Progenitor cell of endocrine pancreas (in vitro differentiated cells): ENCODE data around the gene SLC29A3. TPM values are rescaled to one million over a fixed set of nuclear protein-coding genes. Genes with fewer than 3 reads are reported as not detected.

Source experiments
- DNase-seq: peaks from one replicate; pipeline ENCODE4 v3.0.0; 2021; ENCODE audit warnings: low spot score; ENCODE audit not compliant: unreplicated experiment
- H3K27ac Mint-ChIP-seq: 2 replicates; pipeline ENCODE4 v1.8.0; 2021; ENCODE audit warnings: mild to moderate bottlenecking, moderate library complexity, mixed read lengths
- H3K27me3 Mint-ChIP-seq: 2 replicates; pipeline ENCODE4 v1.8.0; 2021; ENCODE audit warnings: mixed read lengths
- H3K36me3 Mint-ChIP-seq: 2 replicates; pipeline ENCODE4 v1.8.0; 2022; ENCODE audit warnings: mixed read lengths; ENCODE audit not compliant: insufficient read depth
- H3K4me1 Mint-ChIP-seq: 2 replicates; pipeline ENCODE4 v1.8.0; 2021; ENCODE audit warnings: low read depth, mixed read lengths
- H3K4me3 Mint-ChIP-seq: 2 replicates; pipeline ENCODE4 v1.8.0; 2021; ENCODE audit warnings: low read depth, mild to moderate bottlenecking, moderate library complexity, mixed read lengths
- H3K9me3 Mint-ChIP-seq: 2 replicates; pipeline ENCODE4 v1.8.0; 2021; ENCODE audit warnings: low read depth, mixed read lengths
- total RNA-seq: library from RNA; stranded (reverse); gene quantifications from 2 replicates; pipeline ENCODE4 v1.2.1, GENCODE V29; 2021
- TF ChIP-seq, protein P1 (sequence below): fragments of 200-600 bp; sonication (generic); IDR thresholded peaks from one replicate; pipeline ENCODE4 v1.5.0; 2021; ENCODE audit warnings: antibody characterized with exemption, mild to moderate bottlenecking; ENCODE audit not compliant: unreplicated experiment

Gene SLC29A3
- total RNA-seq, 1 donor from 2014 or later, result 13.7 TPM

DNA sequence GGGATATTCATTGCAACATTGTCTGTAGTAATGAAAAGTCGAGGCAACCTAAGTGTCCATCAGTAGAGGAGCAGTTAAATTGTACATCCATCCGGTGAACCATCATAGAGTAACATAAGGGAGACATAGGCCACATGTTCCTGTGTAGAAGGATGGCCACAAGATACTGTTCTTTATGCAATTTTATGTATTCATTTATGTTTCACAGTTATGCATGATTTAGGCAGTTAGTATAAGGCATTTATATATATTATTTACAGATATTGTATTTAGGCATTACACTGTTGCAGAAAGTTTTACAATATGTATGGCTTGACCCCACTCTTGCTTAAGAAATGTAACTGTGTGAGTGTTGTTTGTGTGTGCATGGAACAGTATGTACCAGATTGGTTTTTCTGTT, 41.7 kb downstream of the SLC29A3 start:
- H3K27me3 Mint-ChIP-seq, result no peaks in the 10 kb centered on the region
- H3K4me1 Mint-ChIP-seq, result no peaks in the 10 kb centered on the region
- no peak overlapping the region for H3K27ac Mint-ChIP-seq
- DNase-seq, result no peak
- no peak overlapping the region for H3K4me3 Mint-ChIP-seq
- H3K36me3 Mint-ChIP-seq, result peaks cover 10% of the 10 kb centered on the region
- H3K9me3 Mint-ChIP-seq, result no peaks in the 10 kb centered on the region
- TF ChIP-seq, protein P1, sequence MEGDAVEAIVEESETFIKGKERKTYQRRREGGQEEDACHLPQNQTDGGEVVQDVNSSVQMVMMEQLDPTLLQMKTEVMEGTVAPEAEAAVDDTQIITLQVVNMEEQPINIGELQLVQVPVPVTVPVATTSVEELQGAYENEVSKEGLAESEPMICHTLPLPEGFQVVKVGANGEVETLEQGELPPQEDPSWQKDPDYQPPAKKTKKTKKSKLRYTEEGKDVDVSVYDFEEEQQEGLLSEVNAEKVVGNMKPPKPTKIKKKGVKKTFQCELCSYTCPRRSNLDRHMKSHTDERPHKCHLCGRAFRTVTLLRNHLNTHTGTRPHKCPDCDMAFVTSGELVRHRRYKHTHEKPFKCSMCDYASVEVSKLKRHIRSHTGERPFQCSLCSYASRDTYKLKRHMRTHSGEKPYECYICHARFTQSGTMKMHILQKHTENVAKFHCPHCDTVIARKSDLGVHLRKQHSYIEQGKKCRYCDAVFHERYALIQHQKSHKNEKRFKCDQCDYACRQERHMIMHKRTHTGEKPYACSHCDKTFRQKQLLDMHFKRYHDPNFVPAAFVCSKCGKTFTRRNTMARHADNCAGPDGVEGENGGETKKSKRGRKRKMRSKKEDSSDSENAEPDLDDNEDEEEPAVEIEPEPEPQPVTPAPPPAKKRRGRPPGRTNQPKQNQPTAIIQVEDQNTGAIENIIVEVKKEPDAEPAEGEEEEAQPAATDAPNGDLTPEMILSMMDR, result no peak

DNA sequence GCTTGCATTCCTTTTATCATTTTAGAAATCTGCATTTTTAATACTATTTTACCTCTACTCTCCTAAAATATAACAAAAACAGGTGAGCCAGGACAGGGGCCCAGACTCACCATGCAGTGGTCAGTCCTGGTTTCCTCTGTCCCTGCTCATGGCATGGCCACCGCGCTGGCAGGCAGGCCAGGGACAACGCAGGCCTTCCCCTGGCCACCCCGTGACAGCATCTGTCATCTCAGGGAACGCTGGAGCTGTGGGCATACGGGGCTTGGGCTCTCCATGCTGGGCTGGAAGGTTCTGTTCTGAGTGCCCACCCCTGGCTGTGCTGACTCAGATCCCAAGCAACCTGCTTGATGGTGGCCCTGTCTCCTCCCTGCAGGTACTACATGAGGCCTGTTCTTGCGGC, 42.5 kb downstream of the SLC29A3 start:
- Mint-ChIP-seq H3K36me3 (peaks cover 9% of the 10 kb centered on the region), H3K27me3 (no peaks in the 10 kb centered on the region)

DNA sequence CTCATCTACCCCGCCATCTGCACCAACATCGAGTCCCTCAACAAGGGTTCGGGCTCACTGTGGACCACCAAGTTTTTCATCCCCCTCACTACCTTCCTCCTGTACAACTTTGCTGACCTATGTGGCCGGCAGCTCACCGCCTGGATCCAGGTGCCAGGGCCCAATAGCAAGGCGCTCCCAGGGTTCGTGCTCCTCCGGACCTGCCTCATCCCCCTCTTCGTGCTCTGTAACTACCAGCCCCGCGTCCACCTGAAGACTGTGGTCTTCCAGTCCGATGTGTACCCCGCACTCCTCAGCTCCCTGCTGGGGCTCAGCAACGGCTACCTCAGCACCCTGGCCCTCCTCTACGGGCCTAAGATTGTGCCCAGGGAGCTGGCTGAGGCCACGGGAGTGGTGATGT, 43.1 kb downstream of the SLC29A3 start:
- TF ChIP-seq, protein P1, result no peak
- no peak for DNase-seq
- H3K27me3 Mint-ChIP-seq, result no peaks in the 10 kb centered on the region
- H3K9me3 Mint-ChIP-seq, result no peaks in the 10 kb centered on the region
- no peaks in the 10 kb centered on the region for H3K4me1 Mint-ChIP-seq
- peaks cover 9% of the 10 kb centered on the region for H3K36me3 Mint-ChIP-seq
- H3K4me3 Mint-ChIP-seq, result no peak overlapping the region
- no peak overlapping the region for H3K27ac Mint-ChIP-seq

More for the DNA sequence above, 42.5 kb downstream of the SLC29A3 start:
- TF ChIP-seq, protein P1, result no peak
- no peak for DNase-seq
- Mint-ChIP-seq H3K27ac (no peak overlapping the region), H3K4me3 (no peak overlapping the region), H3K4me1 (no peaks in the 10 kb centered on the region), H3K9me3 (no peaks in the 10 kb centered on the region)

DNA sequence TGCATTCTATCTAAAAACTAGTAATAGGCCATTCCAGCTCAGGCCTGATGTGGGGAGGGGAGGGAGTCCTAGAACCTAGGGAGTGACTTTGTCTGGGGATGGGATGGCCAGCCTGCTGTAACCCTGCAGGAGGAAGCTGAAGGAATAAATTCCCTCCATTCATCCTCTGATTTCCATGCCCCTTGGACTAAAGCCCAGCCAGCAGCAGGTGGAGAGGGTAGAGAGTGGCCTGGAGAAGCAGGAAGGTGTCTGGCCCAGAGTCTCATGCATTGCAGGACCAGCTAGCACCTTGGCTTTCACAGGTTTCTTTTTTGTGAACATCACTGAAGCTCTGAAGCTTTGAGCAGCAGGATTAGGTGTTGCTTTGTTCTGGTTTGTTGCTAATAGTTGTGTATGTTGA, 44.9 kb downstream of the SLC29A3 start:
- H3K27ac Mint-ChIP-seq, result peak overlapping the region; percentile 37
- no peaks in the 10 kb centered on the region for H3K4me1 Mint-ChIP-seq
- DNase-seq, result no peak
- TF ChIP-seq, protein P1, result no peak
- no peaks in the 10 kb centered on the region for H3K27me3 Mint-ChIP-seq
- H3K9me3 Mint-ChIP-seq, result no peaks in the 10 kb centered on the region
- no peak overlapping the region for H3K4me3 Mint-ChIP-seq
- H3K36me3 Mint-ChIP-seq, result peaks cover 9% of the 10 kb centered on the region

DNA sequence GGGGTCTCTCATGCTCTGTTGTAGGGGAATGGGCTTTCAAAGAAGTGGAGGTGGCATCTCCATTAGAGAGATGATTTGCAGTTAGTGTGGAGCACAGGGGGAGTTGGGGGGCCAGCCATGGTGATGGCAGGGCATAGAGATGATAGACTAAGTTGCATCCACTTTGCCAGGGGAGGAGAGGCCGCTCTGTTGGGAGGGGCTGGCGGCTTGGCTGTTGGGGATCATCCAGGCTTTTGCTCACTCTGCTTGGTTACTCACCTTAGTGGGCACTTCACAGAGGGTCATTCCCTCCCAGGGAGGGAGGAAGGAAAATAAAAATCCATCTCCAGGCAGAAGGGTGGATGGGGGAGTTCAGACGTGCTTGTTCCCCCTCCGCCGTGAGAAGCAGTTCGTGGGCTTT, 46.3 kb downstream of the SLC29A3 start:
- TF ChIP-seq, protein P1, result no peak
- H3K4me1 Mint-ChIP-seq, result no peaks in the 10 kb centered on the region
- H3K27me3 Mint-ChIP-seq, result no peaks in the 10 kb centered on the region
- peaks cover 4% of the 10 kb centered on the region for H3K36me3 Mint-ChIP-seq
- H3K27ac Mint-ChIP-seq, result no peak overlapping the region
- no peak for DNase-seq
- no peaks in the 10 kb centered on the region for H3K9me3 Mint-ChIP-seq
- no peak overlapping the region for H3K4me3 Mint-ChIP-seq
